H1 (cell line): ENCODE measurements around the gene PLB1. TPM values are rescaled to one million over a fixed set of nuclear protein-coding genes. Genes with fewer than 3 reads are reported as not detected.

Experiments used
- SIX5 ChIP-seq: IDR thresholded peaks from 2 replicates; pipeline ENCODE4 v1.6.1; 2011; ENCODE audit warnings: mild to moderate bottlenecking, low read depth, low read length
- SP1 ChIP-seq: IDR thresholded peaks from 2 replicates; pipeline ENCODE4 v1.6.1; 2011; ENCODE audit warnings: low read depth, low read length
- polyA plus RNA-seq, 7 experiments: library from polyadenylated mRNA; depleted of rRNA in 3 of 7; stranded (reverse) in 5 of 7; unstranded in 2 of 7; fragments of >200 nt in 5 of 7; fragments of 200-250 nt in 2 of 7; gene quantifications; 1 replicate in 5 of 7; 2 replicates in 1 of 7; 4 replicates in 1 of 7; pipeline versions ENCODE4 v1.2.1 to v1.2.3, GENCODE V29; 2011 to 2013; ENCODE audit warnings: missing spikeins in 2 of 7, mixed read lengths in 2 of 7
- total RNA-seq: library from RNA; stranded (reverse); fragmentation: NEBNext Ultra II Directional; extraction: Animal tissue kit (Norgen Biotek cat#: 25700); gene quantifications from 2 replicates; pipeline ENCODE4 v1.2.1, GENCODE V29; 2021
- TF ChIP-seq, protein P1 (sequence below): fragments of 300-600 bp; sonication (generic); IDR thresholded peaks from 2 replicates; pipeline ENCODE4 v1.7.1; 2012; ENCODE audit warnings: low read length, moderate library complexity, mild to moderate bottlenecking, inconsistent platforms; ENCODE audit not compliant: insufficient replicate concordance

PLB1 gene
- total and polyA plus RNA-seq, 2 of the 8 experiments (the other 6 are each of a cell fraction or from before 2014, with no cell fraction given): 0.20 to 0.36 TPM

DNA sequence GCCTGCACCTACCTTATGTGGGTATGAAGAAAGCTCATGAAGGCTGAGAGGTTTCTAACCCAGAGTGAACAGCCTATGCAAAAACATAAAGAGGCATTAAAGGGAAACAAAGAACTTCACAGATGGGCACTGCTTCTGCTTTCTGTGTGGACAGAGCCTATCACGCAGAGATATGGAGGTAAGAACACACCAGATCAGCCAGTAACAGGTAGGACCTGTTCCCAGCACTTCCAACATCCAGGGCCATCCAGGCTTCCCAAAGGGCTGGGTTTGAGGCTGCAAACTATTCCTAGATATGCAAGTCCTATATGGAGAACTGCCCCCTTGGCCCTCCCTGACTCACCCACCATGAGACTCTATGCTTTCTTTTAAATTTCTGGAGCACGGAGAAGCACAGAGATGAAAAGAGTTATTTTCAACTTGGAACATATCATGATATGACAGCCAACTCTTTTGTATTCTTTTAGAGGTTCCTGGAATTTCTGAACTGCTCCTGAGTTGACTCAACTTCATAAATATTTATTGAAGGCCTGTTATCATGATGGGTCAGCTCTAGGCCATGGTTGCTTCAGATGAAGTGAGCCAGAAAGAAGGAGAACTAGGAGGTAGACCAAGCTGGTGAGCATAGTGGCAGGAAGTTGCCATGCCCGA, 178.3 kb downstream of the PLB1 start (continued):
- TF ChIP-seq, protein P1, sequence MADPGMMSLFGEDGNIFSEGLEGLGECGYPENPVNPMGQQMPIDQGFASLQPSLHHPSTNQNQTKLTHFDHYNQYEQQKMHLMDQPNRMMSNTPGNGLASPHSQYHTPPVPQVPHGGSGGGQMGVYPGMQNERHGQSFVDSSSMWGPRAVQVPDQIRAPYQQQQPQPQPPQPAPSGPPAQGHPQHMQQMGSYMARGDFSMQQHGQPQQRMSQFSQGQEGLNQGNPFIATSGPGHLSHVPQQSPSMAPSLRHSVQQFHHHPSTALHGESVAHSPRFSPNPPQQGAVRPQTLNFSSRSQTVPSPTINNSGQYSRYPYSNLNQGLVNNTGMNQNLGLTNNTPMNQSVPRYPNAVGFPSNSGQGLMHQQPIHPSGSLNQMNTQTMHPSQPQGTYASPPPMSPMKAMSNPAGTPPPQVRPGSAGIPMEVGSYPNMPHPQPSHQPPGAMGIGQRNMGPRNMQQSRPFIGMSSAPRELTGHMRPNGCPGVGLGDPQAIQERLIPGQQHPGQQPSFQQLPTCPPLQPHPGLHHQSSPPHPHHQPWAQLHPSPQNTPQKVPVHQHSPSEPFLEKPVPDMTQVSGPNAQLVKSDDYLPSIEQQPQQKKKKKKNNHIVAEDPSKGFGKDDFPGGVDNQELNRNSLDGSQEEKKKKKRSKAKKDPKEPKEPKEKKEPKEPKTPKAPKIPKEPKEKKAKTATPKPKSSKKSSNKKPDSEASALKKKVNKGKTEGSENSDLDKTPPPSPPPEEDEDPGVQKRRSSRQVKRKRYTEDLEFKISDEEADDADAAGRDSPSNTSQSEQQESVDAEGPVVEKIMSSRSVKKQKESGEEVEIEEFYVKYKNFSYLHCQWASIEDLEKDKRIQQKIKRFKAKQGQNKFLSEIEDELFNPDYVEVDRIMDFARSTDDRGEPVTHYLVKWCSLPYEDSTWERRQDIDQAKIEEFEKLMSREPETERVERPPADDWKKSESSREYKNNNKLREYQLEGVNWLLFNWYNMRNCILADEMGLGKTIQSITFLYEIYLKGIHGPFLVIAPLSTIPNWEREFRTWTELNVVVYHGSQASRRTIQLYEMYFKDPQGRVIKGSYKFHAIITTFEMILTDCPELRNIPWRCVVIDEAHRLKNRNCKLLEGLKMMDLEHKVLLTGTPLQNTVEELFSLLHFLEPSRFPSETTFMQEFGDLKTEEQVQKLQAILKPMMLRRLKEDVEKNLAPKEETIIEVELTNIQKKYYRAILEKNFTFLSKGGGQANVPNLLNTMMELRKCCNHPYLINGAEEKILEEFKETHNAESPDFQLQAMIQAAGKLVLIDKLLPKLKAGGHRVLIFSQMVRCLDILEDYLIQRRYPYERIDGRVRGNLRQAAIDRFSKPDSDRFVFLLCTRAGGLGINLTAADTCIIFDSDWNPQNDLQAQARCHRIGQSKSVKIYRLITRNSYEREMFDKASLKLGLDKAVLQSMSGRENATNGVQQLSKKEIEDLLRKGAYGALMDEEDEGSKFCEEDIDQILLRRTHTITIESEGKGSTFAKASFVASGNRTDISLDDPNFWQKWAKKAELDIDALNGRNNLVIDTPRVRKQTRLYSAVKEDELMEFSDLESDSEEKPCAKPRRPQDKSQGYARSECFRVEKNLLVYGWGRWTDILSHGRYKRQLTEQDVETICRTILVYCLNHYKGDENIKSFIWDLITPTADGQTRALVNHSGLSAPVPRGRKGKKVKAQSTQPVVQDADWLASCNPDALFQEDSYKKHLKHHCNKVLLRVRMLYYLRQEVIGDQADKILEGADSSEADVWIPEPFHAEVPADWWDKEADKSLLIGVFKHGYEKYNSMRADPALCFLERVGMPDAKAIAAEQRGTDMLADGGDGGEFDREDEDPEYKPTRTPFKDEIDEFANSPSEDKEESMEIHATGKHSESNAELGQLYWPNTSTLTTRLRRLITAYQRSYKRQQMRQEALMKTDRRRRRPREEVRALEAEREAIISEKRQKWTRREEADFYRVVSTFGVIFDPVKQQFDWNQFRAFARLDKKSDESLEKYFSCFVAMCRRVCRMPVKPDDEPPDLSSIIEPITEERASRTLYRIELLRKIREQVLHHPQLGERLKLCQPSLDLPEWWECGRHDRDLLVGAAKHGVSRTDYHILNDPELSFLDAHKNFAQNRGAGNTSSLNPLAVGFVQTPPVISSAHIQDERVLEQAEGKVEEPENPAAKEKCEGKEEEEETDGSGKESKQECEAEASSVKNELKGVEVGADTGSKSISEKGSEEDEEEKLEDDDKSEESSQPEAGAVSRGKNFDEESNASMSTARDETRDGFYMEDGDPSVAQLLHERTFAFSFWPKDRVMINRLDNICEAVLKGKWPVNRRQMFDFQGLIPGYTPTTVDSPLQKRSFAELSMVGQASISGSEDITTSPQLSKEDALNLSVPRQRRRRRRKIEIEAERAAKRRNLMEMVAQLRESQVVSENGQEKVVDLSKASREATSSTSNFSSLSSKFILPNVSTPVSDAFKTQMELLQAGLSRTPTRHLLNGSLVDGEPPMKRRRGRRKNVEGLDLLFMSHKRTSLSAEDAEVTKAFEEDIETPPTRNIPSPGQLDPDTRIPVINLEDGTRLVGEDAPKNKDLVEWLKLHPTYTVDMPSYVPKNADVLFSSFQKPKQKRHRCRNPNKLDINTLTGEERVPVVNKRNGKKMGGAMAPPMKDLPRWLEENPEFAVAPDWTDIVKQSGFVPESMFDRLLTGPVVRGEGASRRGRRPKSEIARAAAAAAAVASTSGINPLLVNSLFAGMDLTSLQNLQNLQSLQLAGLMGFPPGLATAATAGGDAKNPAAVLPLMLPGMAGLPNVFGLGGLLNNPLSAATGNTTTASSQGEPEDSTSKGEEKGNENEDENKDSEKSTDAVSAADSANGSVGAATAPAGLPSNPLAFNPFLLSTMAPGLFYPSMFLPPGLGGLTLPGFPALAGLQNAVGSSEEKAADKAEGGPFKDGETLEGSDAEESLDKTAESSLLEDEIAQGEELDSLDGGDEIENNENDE: no peak
- TF ChIP-seq SIX5: no peak
- no peak for TF ChIP-seq SP1
